Neural cell (in vitro differentiated cells): Measurements from ENCODE around the gene PCGF5. TPM values are rescaled to one million over a fixed set of nuclear protein-coding genes. Genes with fewer than 3 reads are reported as not detected.

Source experiments
- H2AFZ ChIP-seq: fragments of 200-600, 300-800 bp; sonication (generic), shearing (Covaris generic); 2 replicates; pipeline ENCODE4 v1.6.0; 2014; ENCODE audit warnings: low read depth, mild to moderate bottlenecking, antibody characterized with exemption, low read length, moderate library complexity
- H3F3A ChIP-seq: fragments of 200-600 bp; shearing (Covaris generic); 2 replicates; pipeline ENCODE4 v1.6.1; 2016; ENCODE audit warnings: mild to moderate bottlenecking, moderate library complexity, mixed read lengths, antibody characterized with exemption, low read length; ENCODE audit not compliant: insufficient read depth, poor library complexity, severe bottlenecking
- H3K27ac ChIP-seq: fragments of 200-600, 300-800 bp; sonication (generic), shearing (Covaris generic); 2 replicates; pipeline ENCODE4 v1.5.1; 2014; ENCODE audit warnings: mild to moderate bottlenecking, low read length, moderate library complexity
- H3K27me3 ChIP-seq: fragments of 300-800, 200-600 bp; sonication (generic), shearing (Covaris generic); 2 replicates; pipeline ENCODE4 v1.6.0; 2014; ENCODE audit warnings: mild to moderate bottlenecking, low read depth, low read length, moderate library complexity; ENCODE audit not compliant: insufficient read depth
- H3K36me3 ChIP-seq: fragments of 300-800, 200-600 bp; sonication (generic), shearing (Covaris generic); 2 replicates; pipeline ENCODE4 v1.5.1; 2014; ENCODE audit warnings: mild to moderate bottlenecking, antibody characterized with exemption, low read length, moderate library complexity; ENCODE audit not compliant: insufficient read depth
- H3K4me2 ChIP-seq: fragments of 300-800, 200-600 bp; sonication (generic), shearing (Covaris generic); 2 replicates; pipeline ENCODE4 v1.6.0; 2014; ENCODE audit warnings: mild to moderate bottlenecking, low read length
- H3K4me3 ChIP-seq: fragments of 300-800, 200-600 bp; sonication (generic), shearing (Covaris generic); 2 replicates; pipeline ENCODE4 v1.5.1; 2014; ENCODE audit warnings: mild to moderate bottlenecking, low read length, moderate library complexity
- H3K79me2 ChIP-seq: fragments of 200-600 bp; shearing (Covaris generic); replicated peaks from 2 replicates; pipeline ENCODE4 v1.6.0; 2014; ENCODE audit warnings: mild to moderate bottlenecking, low read length, moderate library complexity; ENCODE audit not compliant: insufficient read depth
- H3K9ac ChIP-seq: fragments of 300-800, 200-600 bp; sonication (generic), shearing (Covaris generic); 2 replicates; pipeline ENCODE4 v1.6.1; 2016; ENCODE audit warnings: mild to moderate bottlenecking, low read length, mixed read lengths
- H3K9me2 ChIP-seq: fragments of 200-600 bp; shearing (Covaris generic); 2 replicates; pipeline ENCODE4 v1.6.1; 2016; ENCODE audit warnings: mild to moderate bottlenecking, low read length, mixed read lengths; ENCODE audit not compliant: insufficient read depth
- H3K9me3 ChIP-seq: fragments of 200-600, 300-800 bp; sonication (generic), shearing (Covaris generic); 2 replicates; pipeline ENCODE4 v1.6.1; 2016; ENCODE audit warnings: mild to moderate bottlenecking, mixed run types, low read length, moderate library complexity, mixed read lengths
- H4K20me1 ChIP-seq: fragments of 200-600 bp; shearing (Covaris generic); 2 replicates; pipeline ENCODE4 v1.6.1; 2016; ENCODE audit warnings: mild to moderate bottlenecking, mixed run types; ENCODE audit not compliant: insufficient read depth
- EP300 ChIP-seq: fragments of 450-650 bp; conservative IDR thresholded peaks from 2 replicates; pipeline ENCODE4 v1.6.1; 2014; ENCODE audit warnings: antibody characterized with exemption, mild to moderate bottlenecking, moderate library complexity; ENCODE audit not compliant: poor library complexity, severe bottlenecking
- EZH2 ChIP-seq: fragments of 200-600, 300-800 bp; shearing (Covaris generic), sonication (generic); IDR thresholded peaks from 2 replicates; pipeline ENCODE4 v1.6.1; 2014; ENCODE audit warnings: antibody characterized with exemption, low read length, borderline replicate concordance, mild to moderate bottlenecking; ENCODE audit not compliant: insufficient read depth, poor library complexity, severe bottlenecking
- MXI1 ChIP-seq: fragments of 450-650 bp; conservative IDR thresholded peaks from 2 replicates; pipeline ENCODE4 v1.6.1; 2014; ENCODE audit warnings: antibody characterized with exemption, mild to moderate bottlenecking; ENCODE audit not compliant: poor library complexity, severe bottlenecking
- POLR2AphosphoS5 ChIP-seq: IDR thresholded peaks from 2 replicates; pipeline ENCODE4 v1.6.1; 2012
- RAD21 ChIP-seq: fragments of 450-650 bp; conservative IDR thresholded peaks from 2 replicates; pipeline ENCODE4 v1.6.1; 2014; ENCODE audit warnings: antibody characterized with exemption, mild to moderate bottlenecking, moderate library complexity
- SMC3 ChIP-seq: fragments of 450-650 bp; conservative IDR thresholded peaks from 2 replicates; pipeline ENCODE4 v1.6.1; 2014; ENCODE audit warnings: antibody characterized with exemption, mild to moderate bottlenecking, moderate library complexity; ENCODE audit not compliant: poor library complexity
- TAF1 ChIP-seq: IDR thresholded peaks from 2 replicates; pipeline ENCODE4 v1.6.1; 2012; ENCODE audit warnings: low read depth
- polyA plus RNA-seq: library from polyadenylated mRNA; depleted of rRNA; stranded (reverse); fragments of >200 nt; gene quantifications from 2 replicates; pipeline ENCODE4 v1.2.3, GENCODE V29; 2014
- TF ChIP-seq, protein P1 (sequence below): IDR thresholded peaks from 2 replicates; pipeline ENCODE4 v1.6.1; 2012; ENCODE audit warnings: borderline replicate concordance
- TF ChIP-seq, protein P2 (sequence below): fragments of 450-650 bp; IDR thresholded peaks from 2 replicates; pipeline ENCODE4 v1.5.1; 2014; ENCODE audit warnings: antibody characterized with exemption, mild to moderate bottlenecking, moderate library complexity; ENCODE audit not compliant: poor library complexity, severe bottlenecking

PCGF5 gene
- polyA plus RNA-seq, 1 donor from 2014 or later, result 5.6 TPM

- Histone ChIP-seq H3K36me3 (no peaks in the 10 kb centered on the region), H3K79me2 (no peaks in the 10 kb centered on the region), H2AFZ (no peak overlapping the region), H3F3A (no peaks in the 10 kb centered on the region), H3K9me2 (no peaks in the 10 kb centered on the region), H4K20me1 (no peaks in the 10 kb centered on the region), H3K4me2 (no peak overlapping the region), H3K4me3 (no peak overlapping the region), H3K27me3 (no peaks in the 10 kb centered on the region), H3K9me3 (no peaks in the 10 kb centered on the region), H3K9ac (no peak overlapping the region), H3K27ac (no peak overlapping the region)
- no peak for TF ChIP-seq EP300
- TF ChIP-seq SMC3, result no peak
- no peak for TF ChIP-seq MXI1
- TF ChIP-seq RAD21, result no peak
- TF ChIP-seq TAF1, result no peak
- TF ChIP-seq, protein P1, sequence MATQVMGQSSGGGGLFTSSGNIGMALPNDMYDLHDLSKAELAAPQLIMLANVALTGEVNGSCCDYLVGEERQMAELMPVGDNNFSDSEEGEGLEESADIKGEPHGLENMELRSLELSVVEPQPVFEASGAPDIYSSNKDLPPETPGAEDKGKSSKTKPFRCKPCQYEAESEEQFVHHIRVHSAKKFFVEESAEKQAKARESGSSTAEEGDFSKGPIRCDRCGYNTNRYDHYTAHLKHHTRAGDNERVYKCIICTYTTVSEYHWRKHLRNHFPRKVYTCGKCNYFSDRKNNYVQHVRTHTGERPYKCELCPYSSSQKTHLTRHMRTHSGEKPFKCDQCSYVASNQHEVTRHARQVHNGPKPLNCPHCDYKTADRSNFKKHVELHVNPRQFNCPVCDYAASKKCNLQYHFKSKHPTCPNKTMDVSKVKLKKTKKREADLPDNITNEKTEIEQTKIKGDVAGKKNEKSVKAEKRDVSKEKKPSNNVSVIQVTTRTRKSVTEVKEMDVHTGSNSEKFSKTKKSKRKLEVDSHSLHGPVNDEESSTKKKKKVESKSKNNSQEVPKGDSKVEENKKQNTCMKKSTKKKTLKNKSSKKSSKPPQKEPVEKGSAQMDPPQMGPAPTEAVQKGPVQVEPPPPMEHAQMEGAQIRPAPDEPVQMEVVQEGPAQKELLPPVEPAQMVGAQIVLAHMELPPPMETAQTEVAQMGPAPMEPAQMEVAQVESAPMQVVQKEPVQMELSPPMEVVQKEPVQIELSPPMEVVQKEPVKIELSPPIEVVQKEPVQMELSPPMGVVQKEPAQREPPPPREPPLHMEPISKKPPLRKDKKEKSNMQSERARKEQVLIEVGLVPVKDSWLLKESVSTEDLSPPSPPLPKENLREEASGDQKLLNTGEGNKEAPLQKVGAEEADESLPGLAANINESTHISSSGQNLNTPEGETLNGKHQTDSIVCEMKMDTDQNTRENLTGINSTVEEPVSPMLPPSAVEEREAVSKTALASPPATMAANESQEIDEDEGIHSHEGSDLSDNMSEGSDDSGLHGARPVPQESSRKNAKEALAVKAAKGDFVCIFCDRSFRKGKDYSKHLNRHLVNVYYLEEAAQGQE, result no peak
- TF ChIP-seq EZH2, result no peak
Observed at GRCh38 chr10:91289305-91289704, 68.8 kb downstream of the PCGF5 start.

- Histone ChIP-seq H3K9ac (no peak overlapping the region), H3K27me3 (no peaks in the 10 kb centered on the region), H3K4me2 (no peak overlapping the region), H3K27ac (no peak overlapping the region), H3K9me2 (no peaks in the 10 kb centered on the region), H3K4me3 (no peak overlapping the region), H3F3A (no peaks in the 10 kb centered on the region), H3K79me2 (no peaks in the 10 kb centered on the region), H3K36me3 (no peaks in the 10 kb centered on the region), H4K20me1 (no peaks in the 10 kb centered on the region), H3K9me3 (no peaks in the 10 kb centered on the region), H2AFZ (no peak overlapping the region)
- TF ChIP-seq, protein P1, result no peak
- TF ChIP-seq RAD21 (no peak), POLR2AphosphoS5 (no peak), TAF1 (no peak), EP300 (no peak), EZH2 (no peak)
- TF ChIP-seq, protein P2, sequence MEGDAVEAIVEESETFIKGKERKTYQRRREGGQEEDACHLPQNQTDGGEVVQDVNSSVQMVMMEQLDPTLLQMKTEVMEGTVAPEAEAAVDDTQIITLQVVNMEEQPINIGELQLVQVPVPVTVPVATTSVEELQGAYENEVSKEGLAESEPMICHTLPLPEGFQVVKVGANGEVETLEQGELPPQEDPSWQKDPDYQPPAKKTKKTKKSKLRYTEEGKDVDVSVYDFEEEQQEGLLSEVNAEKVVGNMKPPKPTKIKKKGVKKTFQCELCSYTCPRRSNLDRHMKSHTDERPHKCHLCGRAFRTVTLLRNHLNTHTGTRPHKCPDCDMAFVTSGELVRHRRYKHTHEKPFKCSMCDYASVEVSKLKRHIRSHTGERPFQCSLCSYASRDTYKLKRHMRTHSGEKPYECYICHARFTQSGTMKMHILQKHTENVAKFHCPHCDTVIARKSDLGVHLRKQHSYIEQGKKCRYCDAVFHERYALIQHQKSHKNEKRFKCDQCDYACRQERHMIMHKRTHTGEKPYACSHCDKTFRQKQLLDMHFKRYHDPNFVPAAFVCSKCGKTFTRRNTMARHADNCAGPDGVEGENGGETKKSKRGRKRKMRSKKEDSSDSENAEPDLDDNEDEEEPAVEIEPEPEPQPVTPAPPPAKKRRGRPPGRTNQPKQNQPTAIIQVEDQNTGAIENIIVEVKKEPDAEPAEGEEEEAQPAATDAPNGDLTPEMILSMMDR, result no peak
Observed at GRCh38 chr10:91290607-91291006, 70.1 kb downstream of the PCGF5 start.
